ENCODE data around the gene TFF3.

- TF ChIP-seq CTCF (IDR thresholded peaks at IDR 0.05) (no peak), POLR2A (IDR thresholded peaks at IDR 0.05) (no peak)
Observed at GRCh38 chr21:42319851-42320572, 4.8 kb upstream of the TFF3 start.

All from Peyer's patch (tissue), 4 donors.